Neural progenitor cell (in vitro differentiated cells): ENCODE measurements around the gene ARRDC3.

Experiments used
- EZH2 ChIP-seq: fragments of 200-600 bp; sonication (generic); IDR thresholded peaks from 2 replicates; pipeline ENCODE4 v1.6.1; 2017; ENCODE audit warnings: antibody characterized with exemption, mild to moderate bottlenecking, moderate library complexity
- TF ChIP-seq, protein P1 (sequence below): fragments of 200-600 bp; sonication (generic); IDR thresholded peaks from 2 replicates; pipeline ENCODE4 v1.5.1; 2017; ENCODE audit warnings: antibody characterized with exemption, mild to moderate bottlenecking

DNA sequence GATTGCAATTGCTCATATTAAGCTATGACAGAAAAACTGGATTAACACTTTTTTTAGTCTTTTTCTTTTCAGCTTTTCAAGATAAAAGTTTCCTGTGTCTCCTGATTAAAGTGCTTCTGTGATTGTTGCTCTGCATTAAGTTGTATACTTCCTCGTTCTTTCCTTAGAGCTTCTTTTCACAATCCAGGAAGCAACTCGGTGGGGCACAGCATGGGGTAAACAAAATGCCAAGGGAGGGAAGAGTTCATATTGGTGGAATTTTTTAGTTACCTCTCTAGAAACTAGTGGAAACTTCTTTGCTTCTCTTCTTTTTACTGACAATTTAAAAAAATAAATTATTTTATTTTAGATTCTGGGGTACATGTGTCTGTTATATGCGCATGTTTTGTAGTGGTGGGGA lies 37.8 kb upstream of the ARRDC3 start:
- TF ChIP-seq, protein P1, sequence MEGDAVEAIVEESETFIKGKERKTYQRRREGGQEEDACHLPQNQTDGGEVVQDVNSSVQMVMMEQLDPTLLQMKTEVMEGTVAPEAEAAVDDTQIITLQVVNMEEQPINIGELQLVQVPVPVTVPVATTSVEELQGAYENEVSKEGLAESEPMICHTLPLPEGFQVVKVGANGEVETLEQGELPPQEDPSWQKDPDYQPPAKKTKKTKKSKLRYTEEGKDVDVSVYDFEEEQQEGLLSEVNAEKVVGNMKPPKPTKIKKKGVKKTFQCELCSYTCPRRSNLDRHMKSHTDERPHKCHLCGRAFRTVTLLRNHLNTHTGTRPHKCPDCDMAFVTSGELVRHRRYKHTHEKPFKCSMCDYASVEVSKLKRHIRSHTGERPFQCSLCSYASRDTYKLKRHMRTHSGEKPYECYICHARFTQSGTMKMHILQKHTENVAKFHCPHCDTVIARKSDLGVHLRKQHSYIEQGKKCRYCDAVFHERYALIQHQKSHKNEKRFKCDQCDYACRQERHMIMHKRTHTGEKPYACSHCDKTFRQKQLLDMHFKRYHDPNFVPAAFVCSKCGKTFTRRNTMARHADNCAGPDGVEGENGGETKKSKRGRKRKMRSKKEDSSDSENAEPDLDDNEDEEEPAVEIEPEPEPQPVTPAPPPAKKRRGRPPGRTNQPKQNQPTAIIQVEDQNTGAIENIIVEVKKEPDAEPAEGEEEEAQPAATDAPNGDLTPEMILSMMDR, result no peak
- no peak for TF ChIP-seq EZH2
